PC-3 (cell line): ENCODE data around the gene LRBA.

Experiments used
- EZH2phosphoT487 ChIP-seq: fragments of 300-600 bp; sonication (generic); IDR thresholded peaks from 2 replicates; pipeline ENCODE4 v1.6.1; 2018; ENCODE audit warnings: mild to moderate bottlenecking, antibody characterized with exemption, low read length, borderline replicate concordance
- TF ChIP-seq, protein P1 (sequence below): fragments of 300-600 bp; sonication (generic); conservative IDR thresholded peaks from 2 replicates; pipeline ENCODE4 v1.5.1; 2017; ENCODE audit warnings: antibody characterized with exemption, low read depth, mild to moderate bottlenecking, low read length

DNA sequence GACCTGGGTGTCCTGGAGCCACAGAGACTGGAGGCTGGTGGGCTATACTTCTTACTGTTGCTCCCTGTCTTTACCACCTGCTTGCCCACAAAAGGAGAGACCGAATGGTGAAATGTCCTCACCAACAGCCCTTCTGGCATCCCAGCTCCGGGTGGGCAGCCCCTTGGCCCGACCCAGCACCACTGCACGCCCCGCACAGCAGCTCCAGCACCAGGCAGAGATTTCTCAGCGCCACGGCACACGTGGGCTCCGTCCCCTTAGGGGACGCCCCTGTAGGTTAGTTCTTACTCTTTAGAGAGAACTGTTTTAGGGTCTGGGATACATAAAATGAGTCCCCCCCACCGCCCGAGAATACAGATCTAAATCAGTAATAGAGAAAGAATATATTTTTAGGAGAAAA lies 591.6 kb downstream of the LRBA start:
- TF ChIP-seq, protein P1, sequence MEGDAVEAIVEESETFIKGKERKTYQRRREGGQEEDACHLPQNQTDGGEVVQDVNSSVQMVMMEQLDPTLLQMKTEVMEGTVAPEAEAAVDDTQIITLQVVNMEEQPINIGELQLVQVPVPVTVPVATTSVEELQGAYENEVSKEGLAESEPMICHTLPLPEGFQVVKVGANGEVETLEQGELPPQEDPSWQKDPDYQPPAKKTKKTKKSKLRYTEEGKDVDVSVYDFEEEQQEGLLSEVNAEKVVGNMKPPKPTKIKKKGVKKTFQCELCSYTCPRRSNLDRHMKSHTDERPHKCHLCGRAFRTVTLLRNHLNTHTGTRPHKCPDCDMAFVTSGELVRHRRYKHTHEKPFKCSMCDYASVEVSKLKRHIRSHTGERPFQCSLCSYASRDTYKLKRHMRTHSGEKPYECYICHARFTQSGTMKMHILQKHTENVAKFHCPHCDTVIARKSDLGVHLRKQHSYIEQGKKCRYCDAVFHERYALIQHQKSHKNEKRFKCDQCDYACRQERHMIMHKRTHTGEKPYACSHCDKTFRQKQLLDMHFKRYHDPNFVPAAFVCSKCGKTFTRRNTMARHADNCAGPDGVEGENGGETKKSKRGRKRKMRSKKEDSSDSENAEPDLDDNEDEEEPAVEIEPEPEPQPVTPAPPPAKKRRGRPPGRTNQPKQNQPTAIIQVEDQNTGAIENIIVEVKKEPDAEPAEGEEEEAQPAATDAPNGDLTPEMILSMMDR: no peak
- no peak for TF ChIP-seq EZH2phosphoT487
